Measurements from ENCODE around the gene LRP1-AS.

DNA sequence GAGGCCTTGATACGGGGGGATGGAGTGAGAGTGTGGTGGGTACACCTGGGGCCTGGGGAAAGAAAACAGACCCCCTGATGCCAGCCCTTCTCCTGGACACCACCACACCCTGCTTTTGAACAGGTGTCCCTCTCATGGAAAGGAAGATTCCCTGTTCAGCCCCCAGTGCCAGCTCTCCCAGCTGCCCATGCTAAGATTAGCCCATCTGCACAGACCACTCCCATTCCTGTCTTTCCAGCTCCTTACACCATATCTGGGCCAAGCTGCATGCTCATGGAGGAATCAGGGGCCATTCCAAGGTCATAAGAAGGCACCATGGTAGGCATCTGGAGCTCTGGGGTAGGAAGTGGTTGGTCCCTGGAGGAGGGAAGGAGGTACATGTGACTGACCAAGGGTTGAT, 48.9 kb downstream of the LRP1-AS start:
- TF ChIP-seq, protein P1, sequence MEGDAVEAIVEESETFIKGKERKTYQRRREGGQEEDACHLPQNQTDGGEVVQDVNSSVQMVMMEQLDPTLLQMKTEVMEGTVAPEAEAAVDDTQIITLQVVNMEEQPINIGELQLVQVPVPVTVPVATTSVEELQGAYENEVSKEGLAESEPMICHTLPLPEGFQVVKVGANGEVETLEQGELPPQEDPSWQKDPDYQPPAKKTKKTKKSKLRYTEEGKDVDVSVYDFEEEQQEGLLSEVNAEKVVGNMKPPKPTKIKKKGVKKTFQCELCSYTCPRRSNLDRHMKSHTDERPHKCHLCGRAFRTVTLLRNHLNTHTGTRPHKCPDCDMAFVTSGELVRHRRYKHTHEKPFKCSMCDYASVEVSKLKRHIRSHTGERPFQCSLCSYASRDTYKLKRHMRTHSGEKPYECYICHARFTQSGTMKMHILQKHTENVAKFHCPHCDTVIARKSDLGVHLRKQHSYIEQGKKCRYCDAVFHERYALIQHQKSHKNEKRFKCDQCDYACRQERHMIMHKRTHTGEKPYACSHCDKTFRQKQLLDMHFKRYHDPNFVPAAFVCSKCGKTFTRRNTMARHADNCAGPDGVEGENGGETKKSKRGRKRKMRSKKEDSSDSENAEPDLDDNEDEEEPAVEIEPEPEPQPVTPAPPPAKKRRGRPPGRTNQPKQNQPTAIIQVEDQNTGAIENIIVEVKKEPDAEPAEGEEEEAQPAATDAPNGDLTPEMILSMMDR (IDR thresholded peaks at IDR 0.05) = no peak
- TF ChIP-seq TCF7L2 (IDR thresholded peaks at IDR 0.05; ENCODE audit: low read depth, low read length) = no peak
